RWPE1 (cell line): ENCODE data around the gene AQP1.

ENCODE experiments used
- CTCF ChIA-PET: fragments of 350-600 bp; sonication (Branson Sonifier 250); formaldehyde crosslinking; extraction: SDS; loops from one replicate; lab custom pipeline; 2021; lab: Yijun Ruan, JAX
- POLR2A ChIA-PET: fragments of 400-600 bp; formaldehyde crosslinking; extraction: SDS; loops from one replicate; lab custom pipeline; 2020; ENCODE audit warnings: antibody characterized with exemption; ENCODE audit not compliant: low non-redundant PET; lab: Yijun Ruan, JAX
- DNase-seq: peaks from one replicate; pipeline ENCODE4 v3.0.0; 2012; ENCODE audit warnings: low spot score
- H3K27ac ChIP-seq: fragments of 450-650 bp; 2 replicates; pipeline ENCODE4 v1.5.1; 2017
- TF ChIP-seq, protein P1 (sequence below): fragments of 450-650 bp; conservative IDR thresholded peaks from 2 replicates; pipeline ENCODE4 v1.5.1; 2017; ENCODE audit warnings: low read depth, mild to moderate bottlenecking

The AQP1 gene

GRCh38 chr7:30927559-30927958, 15.9 kb downstream of the AQP1 start:
- DNase-seq: no peak
- TF ChIP-seq, protein P1, sequence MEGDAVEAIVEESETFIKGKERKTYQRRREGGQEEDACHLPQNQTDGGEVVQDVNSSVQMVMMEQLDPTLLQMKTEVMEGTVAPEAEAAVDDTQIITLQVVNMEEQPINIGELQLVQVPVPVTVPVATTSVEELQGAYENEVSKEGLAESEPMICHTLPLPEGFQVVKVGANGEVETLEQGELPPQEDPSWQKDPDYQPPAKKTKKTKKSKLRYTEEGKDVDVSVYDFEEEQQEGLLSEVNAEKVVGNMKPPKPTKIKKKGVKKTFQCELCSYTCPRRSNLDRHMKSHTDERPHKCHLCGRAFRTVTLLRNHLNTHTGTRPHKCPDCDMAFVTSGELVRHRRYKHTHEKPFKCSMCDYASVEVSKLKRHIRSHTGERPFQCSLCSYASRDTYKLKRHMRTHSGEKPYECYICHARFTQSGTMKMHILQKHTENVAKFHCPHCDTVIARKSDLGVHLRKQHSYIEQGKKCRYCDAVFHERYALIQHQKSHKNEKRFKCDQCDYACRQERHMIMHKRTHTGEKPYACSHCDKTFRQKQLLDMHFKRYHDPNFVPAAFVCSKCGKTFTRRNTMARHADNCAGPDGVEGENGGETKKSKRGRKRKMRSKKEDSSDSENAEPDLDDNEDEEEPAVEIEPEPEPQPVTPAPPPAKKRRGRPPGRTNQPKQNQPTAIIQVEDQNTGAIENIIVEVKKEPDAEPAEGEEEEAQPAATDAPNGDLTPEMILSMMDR: no peak
- ChIA-PET CTCF (interaction anchor here (3.2 kb wide), 1 partner anchor 11 kb away, joined by 19 read pairs; no protein-coding TSS in a partner anchor), POLR2A (no interaction called here)
- no peak overlapping the region for H3K27ac ChIP-seq

- no peak overlapping the region for H3K27ac ChIP-seq
- DNase-seq: no peak
- POLR2A ChIA-PET: no interaction called here
- CTCF ChIA-PET: interaction anchor here (0.5 to 3.2 kb wide), 2 partner anchors 11 to 29 kb away, joined by 3 to 19 read pairs; no protein-coding TSS in a partner anchor
- TF ChIP-seq, protein P1: no peak
Observed at GRCh38 chr7:30928254-30928872, 16.7 kb downstream of the AQP1 start.

- no peak for DNase-seq
- ChIA-PET POLR2A (no interaction called here), CTCF (interaction anchor here (3.2 kb wide), 1 partner anchor 9 kb away, joined by 19 read pairs; no protein-coding TSS in a partner anchor)
- H3K27ac ChIP-seq: no peak overlapping the region
- TF ChIP-seq, protein P1: no peak
Observed at GRCh38 chr7:30929686-30930085, 18.0 kb downstream of the AQP1 start.

DNA sequence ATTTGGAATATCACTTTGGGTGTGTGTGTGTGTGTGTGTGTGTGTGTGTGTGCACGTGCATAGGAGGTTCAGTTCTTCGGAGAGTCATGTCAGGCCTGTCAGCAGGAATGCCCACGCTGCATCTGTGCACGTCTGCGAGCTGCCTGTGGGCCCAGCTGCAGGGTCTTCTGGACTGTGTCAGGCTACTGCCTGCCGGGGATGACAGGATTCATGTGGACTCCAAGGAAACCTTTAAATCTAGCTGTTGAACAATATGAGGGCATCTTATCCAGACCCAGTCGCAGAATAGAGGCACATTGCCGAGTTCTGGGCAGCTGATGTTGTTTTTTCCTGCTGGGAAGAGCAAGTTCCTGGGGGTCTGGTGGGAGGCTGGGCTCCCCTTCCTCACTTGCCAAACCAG, 19.0 kb downstream of the AQP1 start:
- H3K27ac ChIP-seq: no peak overlapping the region
- POLR2A ChIA-PET: no interaction called here
- no peak for DNase-seq
- TF ChIP-seq, protein P1: no peak
- CTCF ChIA-PET: interaction anchor here (3.2 kb wide), 1 partner anchor 8 kb away, joined by 19 read pairs; no protein-coding TSS in a partner anchor

GRCh38 chr7:30931161-30931928, 19.7 kb downstream of the AQP1 start:
- TF ChIP-seq, protein P1: no peak
- no peak for DNase-seq
- H3K27ac ChIP-seq: no peak overlapping the region
- POLR2A ChIA-PET: no interaction called here
- CTCF ChIA-PET: no interaction called here

DNA sequence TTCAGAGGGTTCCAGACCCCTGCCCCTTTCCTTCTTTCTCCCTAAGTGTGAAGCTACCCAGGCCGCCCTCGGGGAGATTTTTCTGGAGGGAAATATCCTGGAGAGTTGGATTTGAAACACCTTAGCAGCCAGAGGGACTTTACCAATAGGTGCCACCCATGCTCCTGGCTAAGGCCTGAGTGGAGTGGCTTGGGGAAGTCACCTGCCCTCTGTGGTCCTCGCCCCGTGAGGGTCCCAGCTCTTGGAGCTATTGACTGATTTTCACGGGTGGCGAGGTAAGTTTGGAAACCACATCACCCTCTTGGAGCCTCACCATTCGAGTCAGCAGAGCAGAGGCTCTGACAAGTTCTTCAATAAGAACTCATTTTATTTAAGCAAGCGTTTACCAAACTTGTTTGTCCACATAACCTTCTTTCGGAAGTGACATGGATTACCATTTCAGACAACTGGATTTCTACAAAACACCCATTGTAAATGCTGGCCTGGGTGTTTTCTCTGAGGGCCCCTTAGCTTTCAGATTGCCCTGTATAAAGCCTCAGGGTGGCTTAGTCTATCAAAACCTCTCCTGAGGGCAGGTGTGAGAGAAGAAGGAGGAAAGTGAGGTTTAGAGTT, 20.4 kb downstream of the AQP1 start:
- TF ChIP-seq, protein P1: no peak
- ChIA-PET CTCF (no interaction called here), POLR2A (no interaction called here)
- no peak for DNase-seq
- H3K27ac ChIP-seq: no peak overlapping the region
